Measurements from ENCODE around the gene IGSF3. TPM values are rescaled to one million over a fixed set of nuclear protein-coding genes. Genes with fewer than 3 reads are reported as not detected.
A peak's percentile ranks its signal among the peaks of the same experiment; 100 is the strongest.

Gene IGSF3
- total RNA-seq, 2 experiments from 2014 or later: 0.08 to 0.22 TPM

GRCh38 chr1:116573431-116574095 is 94.0 kb downstream of the IGSF3 start:
- ChIA-PET POLR2A (interaction anchor here (0.7 to 1.0 kb wide), 2 partner anchors 406 to 555 kb away, joined by 3 to 6 read pairs; no protein-coding TSS in a partner anchor), CTCF (interaction anchor here (0.8 to 2.1 kb wide), 11 partner anchors 13 to 487 kb away, joined by 3 to 13 read pairs (median 6); partner anchors contain the start of gene TTF2)
- Histone ChIP-seq H3K27ac (ENCODE audit: low read depth in 1 of 2, low read length in 2 of 2) (no peak overlapping the region), H3K27me3 (ENCODE audit: control insufficient read depth in 1 of 2, insufficient read depth in 2 of 2, low read length in 2 of 2) (no peaks in the 10 kb centered on the region), H3K9me3 (ENCODE audit: control insufficient read depth in 1 of 2, insufficient read depth in 1 of 2, low read length in 2 of 2) (no peaks in the 10 kb centered on the region), H3K36me3 (ENCODE audit: insufficient read depth, low read length) (no peaks in the 10 kb centered on the region), H3K4me1 (ENCODE audit: insufficient read depth, low read length) (peaks cover 25% of the 10 kb centered on the region), H3K4me3 (ENCODE audit: low read length) (no peak overlapping the region)
- no peak overlapping the region for H3K4me3 Mint-ChIP-seq
- H3K9me3 Mint-ChIP-seq: no peaks in the 10 kb centered on the region
- peaks cover 7% of the 10 kb centered on the region for H3K36me3 Mint-ChIP-seq (ENCODE audit: low read depth)
- TF ChIP-seq, protein P1, sequence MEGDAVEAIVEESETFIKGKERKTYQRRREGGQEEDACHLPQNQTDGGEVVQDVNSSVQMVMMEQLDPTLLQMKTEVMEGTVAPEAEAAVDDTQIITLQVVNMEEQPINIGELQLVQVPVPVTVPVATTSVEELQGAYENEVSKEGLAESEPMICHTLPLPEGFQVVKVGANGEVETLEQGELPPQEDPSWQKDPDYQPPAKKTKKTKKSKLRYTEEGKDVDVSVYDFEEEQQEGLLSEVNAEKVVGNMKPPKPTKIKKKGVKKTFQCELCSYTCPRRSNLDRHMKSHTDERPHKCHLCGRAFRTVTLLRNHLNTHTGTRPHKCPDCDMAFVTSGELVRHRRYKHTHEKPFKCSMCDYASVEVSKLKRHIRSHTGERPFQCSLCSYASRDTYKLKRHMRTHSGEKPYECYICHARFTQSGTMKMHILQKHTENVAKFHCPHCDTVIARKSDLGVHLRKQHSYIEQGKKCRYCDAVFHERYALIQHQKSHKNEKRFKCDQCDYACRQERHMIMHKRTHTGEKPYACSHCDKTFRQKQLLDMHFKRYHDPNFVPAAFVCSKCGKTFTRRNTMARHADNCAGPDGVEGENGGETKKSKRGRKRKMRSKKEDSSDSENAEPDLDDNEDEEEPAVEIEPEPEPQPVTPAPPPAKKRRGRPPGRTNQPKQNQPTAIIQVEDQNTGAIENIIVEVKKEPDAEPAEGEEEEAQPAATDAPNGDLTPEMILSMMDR (IDR thresholded peaks at IDR 0.05): no peak
- H3K4me1 Mint-ChIP-seq (ENCODE audit: low read depth): peaks cover 28% of the 10 kb centered on the region
- DNase-seq (peak in 1 of 14 experiments; percentile 23), ATAC-seq (ENCODE audit: poor library complexity) (no peak)
- H3K27ac Mint-ChIP-seq: no peak overlapping the region
- intact Hi-C loops (cut with DNase I, micrococcal nuclease): loop anchor here (1.0 to 10.0 kb wide), 9 partner anchors 22 to 791 kb away; partner anchors contain the start of gene MAN1A2 (in 1 of the 2)
- peaks cover 4% of the 10 kb centered on the region for H3K27me3 Mint-ChIP-seq

- intact Hi-C loops (cut with DNase I, micrococcal nuclease): loop anchor here (5.0 to 10.0 kb wide), 6 partner anchors 66 to 792 kb away; partner anchors contain the start of gene MAN1A2 (in 1 of the 2)
- ATAC-seq (ENCODE audit: poor library complexity): no peak
- Mint-ChIP-seq H3K27ac (no peak overlapping the region), H3K27me3 (peaks cover 4% of the 10 kb centered on the region), H3K4me3 (peak overlapping the region; percentile 96), H3K36me3 (ENCODE audit: low read depth) (peaks cover 7% of the 10 kb centered on the region), H3K9me3 (no peaks in the 10 kb centered on the region), H3K4me1 (ENCODE audit: low read depth) (peaks cover 35% of the 10 kb centered on the region)
- TF ChIP-seq, protein P1 (IDR thresholded peaks at IDR 0.05): no peak
- Histone ChIP-seq H3K9me3 (ENCODE audit: control insufficient read depth in 1 of 2, insufficient read depth in 1 of 2, low read length in 2 of 2) (no peaks in the 10 kb centered on the region), H3K27ac (ENCODE audit: low read depth in 1 of 2, low read length in 2 of 2) (no peak overlapping the region), H3K36me3 (ENCODE audit: insufficient read depth, low read length) (no peaks in the 10 kb centered on the region), H3K4me3 (ENCODE audit: low read length) (no peak overlapping the region), H3K4me1 (ENCODE audit: insufficient read depth, low read length) (peaks cover 28% of the 10 kb centered on the region), H3K27me3 (ENCODE audit: control insufficient read depth in 1 of 2, insufficient read depth in 2 of 2, low read length in 2 of 2) (no peaks in the 10 kb centered on the region)
- DNase-seq: no peak
- CTCF ChIA-PET: interaction anchor here (1.0 to 2.1 kb wide), 3 partner anchors 16 to 88 kb away, joined by 3 to 13 read pairs (median 4); no protein-coding TSS in a partner anchor
- POLR2A ChIA-PET: interaction anchor here (0.9 to 1.3 kb wide), 2 partner anchors 16 to 165 kb away, joined by 3 to 4 read pairs; no protein-coding TSS in a partner anchor
Observed at GRCh38 chr1:116572771-116573430, 94.6 kb downstream of the IGSF3 start.

DNA sequence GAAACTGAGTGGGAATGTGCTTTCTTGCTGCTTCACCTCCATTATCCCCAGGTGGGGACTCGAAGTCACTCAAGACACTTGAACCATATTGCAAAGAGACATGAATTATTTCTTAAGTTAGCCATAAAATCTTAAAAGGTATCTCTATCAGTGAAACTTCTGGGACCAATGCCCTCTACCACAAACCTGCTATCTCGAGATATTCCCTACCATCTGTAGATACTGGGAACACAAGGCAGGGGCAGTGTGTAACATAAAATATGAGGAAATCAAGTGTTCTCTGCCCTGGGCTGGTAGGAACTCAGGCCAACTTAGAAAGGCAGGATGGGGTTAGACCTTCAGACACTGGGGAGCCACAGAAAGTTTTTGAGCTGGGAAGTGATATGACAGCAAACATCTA is 95.4 kb downstream of the IGSF3 start:
- CTCF ChIA-PET: interaction anchor here (1.2 to 1.9 kb wide), 2 partner anchors 16 to 87 kb away, joined by 4 to 10 read pairs; no protein-coding TSS in a partner anchor
- Histone ChIP-seq H3K4me1 (ENCODE audit: insufficient read depth, low read length) (peaks cover 31% of the 10 kb centered on the region), H3K27me3 (ENCODE audit: control insufficient read depth in 1 of 2, insufficient read depth in 2 of 2, low read length in 2 of 2) (no peaks in the 10 kb centered on the region), H3K27ac (ENCODE audit: low read depth in 1 of 2, low read length in 2 of 2) (no peak overlapping the region), H3K36me3 (ENCODE audit: insufficient read depth, low read length) (no peaks in the 10 kb centered on the region), H3K9me3 (ENCODE audit: control insufficient read depth in 1 of 2, insufficient read depth in 1 of 2, low read length in 2 of 2) (no peaks in the 10 kb centered on the region), H3K4me3 (ENCODE audit: low read length) (no peak overlapping the region)
- DNase-seq (no peak), ATAC-seq (ENCODE audit: poor library complexity) (no peak)
- TF ChIP-seq, protein P1 (IDR thresholded peaks at IDR 0.05): no peak
- Mint-ChIP-seq H3K36me3 (ENCODE audit: low read depth) (peaks cover 7% of the 10 kb centered on the region), H3K4me3 (peak overlapping the region; percentile 96), H3K27me3 (peaks cover 4% of the 10 kb centered on the region), H3K4me1 (ENCODE audit: low read depth) (peaks cover 38% of the 10 kb centered on the region), H3K27ac (no peak overlapping the region), H3K9me3 (no peaks in the 10 kb centered on the region)
- intact Hi-C loops (cut with DNase I, micrococcal nuclease): loop anchor here (5.0 to 10.0 kb wide), 6 partner anchors 65 to 793 kb away; partner anchors contain the start of gene MAN1A2 (in 1 of the 2)
- POLR2A ChIA-PET: interaction anchor here (0.9 to 1.3 kb wide), 2 partner anchors 15 to 165 kb away, joined by 3 to 4 read pairs; no protein-coding TSS in a partner anchor
